GM18951 (cell line): Measurements from ENCODE around the gene REV3L.

Source experiments
- POLR2A ChIP-seq: IDR thresholded peaks from 4 replicates; pipeline ENCODE4 v1.6.1; 2011; ENCODE audit warnings: mild to moderate bottlenecking; ENCODE audit not compliant: insufficient read length, insufficient read depth; ENCODE audit errors: extremely low read depth
- in situ Hi-C: fragments of 300-500 bp; cut with MboI; formaldehyde crosslinking; loops from one replicate; pipeline ENCODE4 v1.12.0; 2022; ENCODE audit warnings: low sequenced_read_pairs, mixed read lengths, inconsistent platforms; ENCODE audit not compliant: unreplicated experiment

Gene REV3L

DNA sequence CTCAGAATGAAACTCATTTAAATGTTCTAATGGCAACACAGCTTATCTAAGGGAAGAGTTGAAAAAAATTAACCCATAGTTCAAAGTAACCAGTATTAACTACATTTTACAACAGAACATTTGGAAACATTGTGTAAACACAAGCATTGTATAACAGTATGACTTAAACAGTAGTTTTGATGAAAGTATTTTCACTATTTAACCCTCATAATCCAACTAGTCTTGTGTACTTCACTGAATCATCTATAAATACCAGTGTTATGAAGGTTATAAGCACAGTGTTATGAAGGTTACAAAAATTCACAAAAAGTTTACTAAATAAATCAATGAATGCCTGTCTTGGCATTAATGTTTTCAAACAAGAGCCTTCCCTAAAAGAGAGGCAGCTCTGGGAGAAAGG, 66.5 kb downstream of the REV3L start:
- in situ Hi-C loops: no loop called here
- TF ChIP-seq POLR2A: no peak

DNA sequence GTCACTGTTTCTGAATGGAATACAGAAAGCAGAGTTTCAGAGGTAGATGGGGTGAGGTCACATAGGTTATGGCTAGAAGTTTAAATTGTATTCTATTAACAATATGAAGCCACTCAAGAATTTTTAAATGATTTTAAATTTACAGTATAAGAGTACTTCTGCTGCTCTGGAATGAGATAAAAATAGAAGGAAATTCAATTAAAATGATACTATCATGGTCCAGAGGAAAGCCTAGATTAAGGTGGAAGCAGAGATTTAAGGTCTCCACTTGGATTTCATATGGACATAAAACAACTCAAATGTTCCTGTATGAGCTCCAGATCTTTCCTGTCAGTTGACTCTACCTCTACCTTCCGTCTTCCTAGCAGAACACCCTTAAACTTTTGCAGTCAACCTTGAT, 68.6 kb downstream of the REV3L start:
- TF ChIP-seq POLR2A: no peak
- in situ Hi-C loops: no loop called here

DNA sequence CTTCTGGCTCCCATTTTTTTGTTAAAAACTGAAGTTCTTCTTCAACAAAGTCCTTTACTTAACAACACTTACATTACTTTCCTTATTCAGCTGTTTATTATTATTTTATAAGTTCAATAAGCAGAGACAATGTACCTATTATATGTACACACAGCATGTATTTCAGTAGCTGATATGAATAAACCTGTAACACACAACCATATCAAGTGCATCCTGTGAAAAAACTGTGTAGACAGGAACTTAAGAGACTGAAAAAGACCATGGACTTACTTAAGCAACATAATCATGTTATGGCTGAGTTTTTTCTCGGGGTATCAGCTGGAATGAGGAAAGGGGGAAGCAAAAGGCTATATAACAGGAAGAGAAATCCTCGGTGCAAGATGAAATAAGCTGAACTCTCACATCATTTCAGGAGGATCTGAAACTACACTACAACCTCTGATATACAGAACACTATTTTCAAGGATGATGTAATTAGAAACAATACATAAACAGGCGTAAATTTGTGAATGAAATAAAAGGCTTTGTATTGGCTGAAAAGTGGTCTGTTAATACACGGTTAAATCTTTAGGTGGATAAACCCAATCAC, 70.9 kb downstream of the REV3L start:
- in situ Hi-C loops: no loop called here
- TF ChIP-seq POLR2A: no peak

DNA sequence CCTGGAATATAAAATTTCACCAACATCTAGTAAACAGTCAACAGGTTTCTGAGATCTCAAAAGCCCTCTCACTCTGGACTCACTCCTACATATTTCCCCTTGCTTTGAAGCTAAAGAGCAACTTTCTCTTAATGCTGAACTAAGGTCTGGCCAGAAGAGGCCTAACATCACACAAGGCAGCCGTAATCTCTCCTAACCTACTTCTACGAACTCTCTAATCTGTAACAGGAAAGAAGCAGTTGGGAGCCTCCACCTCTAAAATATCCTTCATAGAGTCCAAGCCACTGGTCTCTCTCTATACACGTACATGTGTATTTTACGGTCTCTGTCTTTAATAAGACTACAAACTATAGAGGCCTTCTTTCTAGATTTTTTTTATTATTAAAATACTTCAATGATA, 72.0 kb downstream of the REV3L start:
- no peak for TF ChIP-seq POLR2A
- in situ Hi-C loops: no loop called here

DNA sequence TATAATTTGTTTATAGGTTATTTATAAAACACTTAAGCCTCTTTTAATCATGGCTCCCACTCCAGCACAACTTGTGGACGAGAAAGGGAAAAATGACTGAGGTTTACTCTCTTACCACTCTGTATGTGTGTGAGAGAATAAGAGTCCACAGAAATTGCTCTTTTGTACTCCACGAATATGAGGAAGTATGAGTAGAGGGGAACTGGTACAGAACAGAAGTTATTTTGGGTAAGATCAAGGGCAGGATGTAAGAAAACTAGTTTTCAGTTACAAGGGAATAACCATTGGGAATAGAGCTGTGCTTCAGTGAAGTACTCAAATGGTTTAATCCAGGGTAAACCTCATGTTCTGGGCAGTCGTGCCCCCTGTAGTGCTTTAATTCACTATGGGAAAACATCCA, 72.6 kb downstream of the REV3L start:
- in situ Hi-C loops: no loop called here
- no peak for TF ChIP-seq POLR2A

DNA sequence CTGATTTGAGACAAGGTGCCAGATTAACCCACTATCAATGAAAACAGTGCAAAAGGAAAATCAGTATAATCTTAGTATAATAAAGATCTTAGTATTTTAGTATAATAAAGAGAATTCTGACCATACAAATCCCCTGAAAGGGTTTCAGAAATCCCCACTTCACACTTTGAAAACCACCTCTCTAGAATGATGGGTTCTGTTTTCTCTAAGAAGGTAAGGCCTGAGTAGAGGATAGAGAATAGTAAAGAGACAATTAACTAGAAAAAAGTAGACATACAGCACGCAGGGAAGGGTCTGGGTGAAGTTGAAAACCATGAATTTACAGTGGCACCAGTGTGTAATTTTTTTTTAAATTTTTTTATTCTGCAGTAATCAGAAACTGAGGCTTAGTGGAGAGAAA, 73.6 kb downstream of the REV3L start:
- in situ Hi-C loops: no loop called here
- TF ChIP-seq POLR2A: no peak

DNA sequence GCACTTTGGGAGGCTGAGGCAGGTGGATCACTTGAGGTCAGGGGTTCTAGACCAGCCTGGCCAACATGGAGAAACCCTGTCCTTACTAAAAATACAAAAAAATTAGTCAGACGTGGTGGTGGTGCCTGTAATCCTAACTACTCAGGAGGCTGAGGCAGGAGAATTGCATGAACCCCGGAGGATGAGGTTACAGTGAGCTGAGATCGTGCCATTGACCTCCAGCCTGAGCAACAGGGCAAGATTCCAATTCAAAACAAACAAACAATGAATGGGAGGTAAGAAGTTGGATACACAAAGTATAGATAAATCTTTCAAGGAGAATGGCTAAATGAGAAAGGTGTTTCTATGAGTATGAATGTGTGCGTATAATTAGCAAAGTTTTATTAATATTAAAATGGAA, 75.3 kb downstream of the REV3L start:
- in situ Hi-C loops: no loop called here

DNA sequence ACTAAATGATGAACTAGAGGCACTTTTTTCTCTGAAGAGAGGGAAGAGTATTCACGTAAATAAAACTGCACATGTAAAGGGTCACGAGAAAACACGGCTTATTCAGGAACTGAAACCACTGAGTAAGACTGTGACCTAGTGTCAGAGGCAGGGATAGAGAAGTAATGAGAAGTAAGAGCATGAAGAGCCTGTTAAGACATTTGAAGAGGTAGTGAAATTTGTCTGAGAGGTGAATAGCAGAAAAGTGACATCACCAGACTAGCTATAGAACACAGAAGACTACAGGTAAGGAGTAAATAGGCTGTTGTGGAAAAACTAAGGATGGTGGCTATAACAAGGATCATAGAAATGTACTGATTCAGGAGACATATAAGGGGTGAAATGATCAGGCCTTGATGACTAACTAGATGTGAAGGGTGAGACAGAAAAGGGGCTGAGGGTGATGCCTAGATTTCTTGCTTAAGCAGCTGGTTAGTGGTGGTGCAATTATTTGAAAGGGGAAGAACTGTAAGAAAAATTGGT, 76.8 kb downstream of the REV3L start:
- TF ChIP-seq POLR2A: no peak
- in situ Hi-C loops: no loop called here

More for the DNA sequence above, 75.3 kb downstream of the REV3L start:
- TF ChIP-seq POLR2A: no peak

DNA sequence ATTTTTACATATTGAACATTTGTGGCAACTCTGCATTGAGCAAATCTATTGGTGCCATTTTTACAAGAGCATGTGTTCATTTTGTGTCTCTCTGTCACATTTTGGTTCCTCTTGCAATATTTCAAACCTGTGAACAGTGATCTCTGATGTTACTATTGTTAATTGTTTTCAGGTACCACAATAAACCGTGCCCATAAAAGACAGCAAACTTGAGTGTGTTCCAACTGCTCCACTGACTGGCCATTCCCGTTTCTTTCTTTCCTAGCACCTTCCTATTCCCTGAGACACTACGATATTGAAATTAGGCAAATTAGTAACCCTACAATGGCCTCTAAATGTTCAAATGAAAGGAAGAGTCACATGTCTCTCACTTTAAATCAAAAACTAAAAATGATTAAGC, 79.6 kb downstream of the REV3L start:
- in situ Hi-C loops: loop anchor here (5.0 kb wide), 1 partner anchor 106 kb away; no protein-coding TSS in a partner anchor
- TF ChIP-seq POLR2A: no peak

DNA sequence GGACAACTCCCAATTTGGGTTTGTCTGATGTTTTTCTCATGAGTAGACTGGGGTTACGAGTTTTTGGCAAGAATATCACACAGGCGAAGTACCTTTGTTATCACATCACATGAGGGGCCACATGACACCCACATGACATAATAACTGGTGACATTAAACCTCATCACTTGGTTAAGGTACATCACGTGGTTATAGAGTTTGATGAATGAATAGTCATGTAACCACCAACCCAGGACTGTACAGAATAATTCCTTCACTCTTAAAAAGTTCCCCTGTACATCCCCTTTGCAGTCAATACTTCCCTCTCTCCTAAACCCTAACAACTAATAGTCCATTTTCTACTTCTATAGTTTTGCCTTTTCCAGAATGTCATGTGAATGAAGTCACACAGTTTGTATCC, 83.4 kb downstream of the REV3L start:
- in situ Hi-C loops: loop anchor here (5.0 kb wide), 1 partner anchor 102 kb away; no protein-coding TSS in a partner anchor
- TF ChIP-seq POLR2A: no peak

DNA sequence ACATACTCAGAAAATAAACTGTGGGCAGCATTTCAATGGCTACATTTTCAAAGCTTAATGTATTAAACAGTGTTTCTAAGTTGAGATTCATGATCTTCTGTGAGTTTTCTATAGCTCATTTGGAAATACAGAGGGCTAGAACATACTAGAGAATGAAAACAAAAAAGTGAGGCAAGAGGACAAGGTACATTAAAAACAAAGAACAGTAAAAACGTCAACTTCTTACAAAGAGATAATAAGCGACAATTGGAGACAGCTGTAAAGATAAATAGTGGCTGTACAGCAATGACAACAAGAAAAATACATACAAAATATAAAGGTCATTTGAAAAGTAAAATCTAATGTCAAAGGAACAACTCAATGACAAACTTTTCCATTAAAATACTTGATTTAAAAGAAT, 94.3 kb downstream of the REV3L start:
- no peak for TF ChIP-seq POLR2A
- in situ Hi-C loops: no loop called here

DNA sequence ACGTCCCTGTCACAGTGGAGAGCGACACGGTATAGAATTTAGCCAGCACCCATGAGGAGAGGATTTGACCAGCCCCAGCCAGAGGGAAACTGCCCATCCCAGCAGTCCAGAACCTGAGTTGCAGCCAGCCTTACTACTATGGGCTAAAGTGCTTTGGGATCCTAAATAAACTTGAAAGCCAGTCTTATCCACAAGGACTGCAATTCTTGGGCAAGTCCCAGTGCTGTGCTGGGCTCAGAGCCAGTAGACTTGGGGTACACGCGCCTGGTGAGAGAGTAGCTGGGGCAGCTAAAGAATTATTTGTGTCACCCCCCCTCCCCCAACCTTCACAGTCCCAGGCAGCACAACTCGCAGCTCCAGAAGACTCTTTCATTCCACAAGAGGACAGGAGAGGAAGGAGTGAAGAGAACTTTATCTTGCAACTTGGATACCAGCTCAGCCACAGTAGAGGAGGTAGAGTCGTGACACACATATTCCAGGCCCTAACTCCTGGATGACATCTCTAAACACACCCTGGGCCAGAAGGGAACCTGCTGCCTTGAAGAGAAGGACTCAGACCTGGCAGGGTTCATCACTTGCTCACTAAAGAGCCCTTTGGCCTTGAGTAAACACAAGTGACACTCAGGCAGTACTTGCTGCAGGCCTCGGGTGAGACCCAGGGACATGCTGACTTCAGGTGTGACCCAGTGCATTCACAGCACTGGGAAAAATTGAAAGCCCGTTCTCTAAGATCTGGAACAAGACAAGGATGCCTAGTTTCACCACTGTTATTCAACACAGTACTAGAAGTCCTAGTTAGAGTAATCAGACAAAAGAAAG, 100.3 kb downstream of the REV3L start:
- in situ Hi-C loops: no loop called here
- no peak for TF ChIP-seq POLR2A

DNA sequence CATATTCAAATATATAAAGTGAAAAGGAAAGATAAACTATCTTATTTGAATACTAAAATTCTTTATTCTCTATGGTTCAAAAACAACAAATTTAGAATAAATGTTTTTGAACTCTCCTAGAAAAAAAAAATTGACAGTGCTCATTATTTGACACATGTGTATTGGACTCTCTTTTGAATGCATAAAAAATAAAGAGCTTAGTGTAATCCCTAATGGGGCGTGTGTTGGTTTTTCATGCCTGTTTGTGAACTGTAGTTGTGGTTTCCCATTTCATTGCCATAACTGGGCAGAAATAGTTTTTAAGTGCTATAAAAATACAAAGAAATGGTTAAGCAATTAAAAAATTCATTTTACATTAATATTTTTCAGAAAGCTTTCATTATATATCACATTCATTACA, 101.3 kb downstream of the REV3L start:
- in situ Hi-C loops: no loop called here
- no peak for TF ChIP-seq POLR2A

DNA sequence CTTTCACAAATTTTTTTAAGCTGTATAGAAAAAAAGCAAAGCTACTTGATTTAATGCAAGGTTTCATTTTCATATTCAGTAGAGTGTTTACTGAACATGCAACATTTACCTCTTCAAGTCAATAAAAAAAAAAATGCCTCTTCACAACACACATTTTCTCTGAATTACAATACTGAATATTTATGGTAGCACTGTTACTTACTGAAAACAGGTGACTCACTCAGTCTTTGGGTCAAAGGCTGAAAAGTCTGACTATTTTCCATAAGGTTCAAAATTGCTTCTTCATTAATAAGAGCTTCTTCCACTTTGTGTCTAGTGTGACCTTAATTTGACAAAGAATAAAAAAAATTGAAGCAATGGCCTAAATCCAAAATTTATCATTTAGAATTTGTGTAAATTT, 101.9 kb downstream of the REV3L start:
- in situ Hi-C loops: no loop called here
- no peak for TF ChIP-seq POLR2A
